Measurements from ENCODE around the gene FOXP1.

GRCh38 chr3:71042759-71043158 is 540.8 kb downstream of the FOXP1 start:
- TF ChIP-seq EZH2 (IDR thresholded peaks at IDR 0.05; ENCODE audit: low read length) (no peak), CTCF (optimal IDR thresholded peaks at IDR 0.05 in 1 of 3, IDR thresholded peaks at IDR 0.05 in 1 of 3, conservative IDR thresholded peaks at IDR 0.05 in 1 of 3; ENCODE audit: extremely low read depth in 1 of 3, insufficient read depth in 2 of 3, low read length in 3 of 3) (no peak)

All from keratinocyte (primary cell).